ENCODE measurements around the gene VPS13D. TPM values are rescaled to one million over a fixed set of nuclear protein-coding genes. Genes with fewer than 3 reads are reported as not detected.

Gene VPS13D
- total and polyA plus RNA-seq, 2 donors (not counting 3 experiments of a cell fraction or from before 2014, with no cell fraction given), result 13.6 to 48.5 TPM

GRCh38 chr1:12204140-12204539 lies 25.7 kb upstream of the VPS13D start:
- no peak for FAIRE-seq
- BruUV-seq (replicated peaks), result no TSS peak
- no peaks in the 10 kb centered on the region for H3K9me3 ChIP-seq (replicated peaks; ENCODE audit: control insufficient read depth, insufficient read depth, low read length)
- POLR2A ChIA-PET, result no interaction called here
- no peak overlapping the region for H3K4me2 ChIP-seq (ENCODE audit: insufficient read depth, low read length)
- H3K36me3 ChIP-seq (ENCODE audit: control insufficient read depth in 2 of 2, extremely low read depth in 1 of 2, insufficient read depth in 2 of 2, low read length in 2 of 2), result peaks cover 0 to 38% of the 10 kb centered on the region in 2 experiments
- H4K20me1 ChIP-seq (replicated peaks; ENCODE audit: control insufficient read depth, extremely low read depth, insufficient read depth, low read length), result no peaks in the 10 kb centered on the region
- intact Hi-C loops (cut with micrococcal nuclease) (no loop called here), dilution Hi-C loops (cut with MboI; ENCODE audit: extremely low pct_ligation_motif_present, low sequenced_read_pairs) (no loop called here)
- H3K9ac ChIP-seq (replicated peaks; ENCODE audit: extremely low read depth, insufficient read depth, low read length), result no peak overlapping the region
- no peak overlapping the region for H2AFZ ChIP-seq (ENCODE audit: low read depth, low read length)
- no peaks in the 10 kb centered on the region for H3K4me1 ChIP-seq (ENCODE audit: control insufficient read depth, extremely low read depth, insufficient read depth, low read length)
- H3K27me3 ChIP-seq (ENCODE audit: control insufficient read depth in 2 of 2, insufficient read depth in 2 of 2, low read length in 2 of 2), result no peaks in the 10 kb centered on the region
- TF ChIP-seq MYC (IDR thresholded peaks at IDR 0.05; ENCODE audit: low read depth, low read length) (no peak), POLR2A (IDR thresholded peaks at IDR 0.05; ENCODE audit: low read depth, low read length) (no peak), CTCF (IDR thresholded peaks at IDR 0.05; ENCODE audit: extremely low read depth in 1 of 2, insufficient read depth in 1 of 2, low read depth in 1 of 2, low read length in 2 of 2) (no peak), POLR2AphosphoS5 (IDR thresholded peaks at IDR 0.05; ENCODE audit: insufficient read depth, low read depth, low read length) (no peak), FOS (IDR thresholded peaks at IDR 0.05; ENCODE audit: borderline replicate concordance, insufficient read depth, low read length) (no peak), EZH2 (IDR thresholded peaks at IDR 0.05; ENCODE audit: borderline replicate concordance, low read depth, low read length, severe bottlenecking) (no peak), JUN (IDR thresholded peaks at IDR 0.05; ENCODE audit: borderline replicate concordance, insufficient read depth, insufficient read length, low read depth) (no peak), MAX (IDR thresholded peaks at IDR 0.05; ENCODE audit: insufficient read depth, insufficient read length) (no peak), GATA2 (IDR thresholded peaks at IDR 0.05; ENCODE audit: insufficient read depth, insufficient read length, low read depth, low read length) (no peak)
- H3K79me2 ChIP-seq (ENCODE audit: control insufficient read depth, insufficient read depth, low read length), result no peaks in the 10 kb centered on the region
- no peak overlapping the region for H3K27ac ChIP-seq (ENCODE audit: insufficient read depth, low read depth, low read length)
- no peak overlapping the region for H3K4me3 ChIP-seq (replicated peaks in 1 of 3; ENCODE audit: insufficient read depth in 1 of 3, low read depth in 1 of 3, low read length in 3 of 3)
- no peak for DNase-seq (ENCODE audit: low read depth, low spot score)
- CTCF ChIA-PET, result interaction anchor here (1.3 to 17.5 kb wide), 2 partner anchors 15 to 82 kb away, joined by 3 to 537 read pairs; no protein-coding TSS in a partner anchor
- no peaks in the 10 kb centered on the region for H3K9me1 ChIP-seq (replicated peaks; ENCODE audit: control insufficient read depth, extremely low read depth, insufficient read depth, low read length)

Data from endothelial cell of umbilical vein (primary cell).